GM21786 (cell line): ENCODE data around the gene SGPP2.
"Not testable (repeated sequence)": the region's sequence is repeated elsewhere in the genome, so short reads cannot be mapped to it uniquely, and the experiment has no call there.

Experiments used
- ATAC-seq: cut with Tn5 transposase; IDR thresholded peaks from one replicate; pipeline ENCODE4 v1.9.1; 2021; ENCODE audit not compliant: unreplicated experiment

The SGPP2 gene, protein sequence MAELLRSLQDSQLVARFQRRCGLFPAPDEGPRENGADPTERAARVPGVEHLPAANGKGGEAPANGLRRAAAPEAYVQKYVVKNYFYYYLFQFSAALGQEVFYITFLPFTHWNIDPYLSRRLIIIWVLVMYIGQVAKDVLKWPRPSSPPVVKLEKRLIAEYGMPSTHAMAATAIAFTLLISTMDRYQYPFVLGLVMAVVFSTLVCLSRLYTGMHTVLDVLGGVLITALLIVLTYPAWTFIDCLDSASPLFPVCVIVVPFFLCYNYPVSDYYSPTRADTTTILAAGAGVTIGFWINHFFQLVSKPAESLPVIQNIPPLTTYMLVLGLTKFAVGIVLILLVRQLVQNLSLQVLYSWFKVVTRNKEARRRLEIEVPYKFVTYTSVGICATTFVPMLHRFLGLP

DNA sequence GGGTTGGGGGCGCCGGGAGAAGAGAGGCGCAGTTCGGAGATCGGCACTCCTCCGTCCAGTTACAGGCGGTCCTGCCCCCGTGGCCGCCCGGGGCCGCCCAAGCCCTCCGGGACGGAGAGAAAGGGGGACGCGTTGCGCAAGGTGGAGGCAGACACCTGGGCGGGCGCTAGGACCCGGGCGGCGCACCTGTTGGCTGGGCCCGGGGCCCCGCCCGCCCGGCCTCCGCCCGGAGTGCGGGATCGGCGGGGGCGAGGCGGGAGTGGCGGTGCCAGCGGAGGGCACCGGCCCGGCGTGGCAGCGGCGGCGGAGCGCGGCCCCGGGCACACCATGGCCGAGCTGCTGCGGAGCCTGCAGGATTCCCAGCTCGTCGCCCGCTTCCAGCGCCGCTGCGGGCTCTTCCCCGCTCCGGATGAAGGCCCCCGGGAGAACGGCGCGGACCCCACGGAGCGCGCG is at the start of gene SGPP2:
SGPP2 (plus strand) TSS at position 268 of the 453 bp plus-strand sequence; CDS start at position 328, 60 bp downstream.
- ATAC-seq: peak; percentile 21

DNA sequence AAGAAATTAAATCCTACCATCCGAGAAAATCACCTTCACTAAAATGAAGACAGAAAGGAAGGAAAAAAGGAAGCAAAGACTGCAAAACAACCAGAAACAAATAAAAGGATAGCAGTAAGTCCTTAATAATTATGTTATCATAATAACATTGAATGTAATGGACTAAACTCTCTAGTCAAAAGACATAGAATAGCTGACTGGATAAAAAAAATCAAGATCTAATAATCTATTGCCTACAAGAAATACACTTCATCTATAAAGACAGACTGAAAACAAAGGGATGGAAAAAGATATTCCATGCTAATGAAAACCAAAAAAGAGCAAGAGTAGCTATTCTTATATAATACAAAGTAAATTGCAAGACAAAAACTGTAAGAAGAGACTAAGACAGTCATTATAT is 48.5 kb upstream of the SGPP2 start:
- no peak for ATAC-seq

DNA sequence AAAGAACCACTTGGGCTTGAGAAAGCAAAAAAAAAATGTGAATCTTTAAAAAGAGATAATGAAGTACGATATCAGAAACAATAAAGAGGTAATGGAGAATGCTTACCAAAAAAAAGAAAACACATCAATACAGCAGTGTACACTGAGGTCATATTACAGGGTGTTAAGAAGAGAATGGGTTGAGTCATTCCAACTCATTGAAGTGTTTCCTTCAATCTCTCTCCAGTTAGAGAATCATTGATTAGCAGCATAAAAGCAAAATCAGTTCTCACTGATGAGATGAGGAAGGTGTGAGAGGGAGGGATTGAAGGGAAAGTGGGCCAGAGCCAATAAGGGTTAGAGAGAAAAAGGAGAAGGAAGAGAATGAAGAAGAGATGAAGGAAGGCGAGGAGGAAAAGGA is 43.9 kb upstream of the SGPP2 start:
- ATAC-seq: no peak

DNA sequence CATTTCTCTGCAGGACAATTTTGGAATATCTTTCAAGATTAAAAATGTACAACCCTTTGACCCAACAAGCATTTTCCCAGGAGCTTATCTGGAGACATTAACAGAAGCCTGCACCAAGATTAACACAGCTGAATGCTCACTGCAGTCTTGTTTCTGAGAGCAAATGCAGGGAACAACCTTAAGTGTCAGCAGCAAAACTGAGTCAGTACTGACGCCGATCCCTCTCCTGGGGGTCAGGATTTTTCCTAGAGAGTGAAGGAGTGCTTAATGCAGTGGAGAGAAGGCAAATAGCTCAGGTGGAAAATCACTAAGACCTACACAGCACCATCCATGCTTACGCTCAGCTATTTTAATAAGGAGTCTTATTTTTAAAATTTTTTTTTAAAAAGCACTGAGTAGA is 42.8 kb upstream of the SGPP2 start:
- ATAC-seq: no peak

DNA sequence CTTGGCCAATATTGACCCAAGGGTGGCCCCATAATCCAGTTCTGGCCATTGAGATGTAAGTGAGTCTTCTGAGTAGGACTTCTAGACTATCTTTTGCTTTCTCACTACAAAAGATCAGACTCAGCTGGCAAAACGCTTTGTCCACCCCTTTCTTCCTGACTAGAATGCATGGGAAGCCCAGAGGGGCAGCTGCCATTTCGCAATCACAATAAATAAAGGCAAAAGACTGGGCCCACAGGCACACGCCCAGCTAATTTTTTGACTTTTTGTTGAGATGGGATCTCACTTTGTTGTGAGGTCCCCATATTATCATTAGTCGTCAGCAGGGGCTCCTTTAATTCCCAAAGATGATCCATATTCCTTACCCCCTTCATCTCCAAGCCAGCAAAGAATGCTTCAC is 41.1 kb upstream of the SGPP2 start:
- ATAC-seq: no peak

DNA sequence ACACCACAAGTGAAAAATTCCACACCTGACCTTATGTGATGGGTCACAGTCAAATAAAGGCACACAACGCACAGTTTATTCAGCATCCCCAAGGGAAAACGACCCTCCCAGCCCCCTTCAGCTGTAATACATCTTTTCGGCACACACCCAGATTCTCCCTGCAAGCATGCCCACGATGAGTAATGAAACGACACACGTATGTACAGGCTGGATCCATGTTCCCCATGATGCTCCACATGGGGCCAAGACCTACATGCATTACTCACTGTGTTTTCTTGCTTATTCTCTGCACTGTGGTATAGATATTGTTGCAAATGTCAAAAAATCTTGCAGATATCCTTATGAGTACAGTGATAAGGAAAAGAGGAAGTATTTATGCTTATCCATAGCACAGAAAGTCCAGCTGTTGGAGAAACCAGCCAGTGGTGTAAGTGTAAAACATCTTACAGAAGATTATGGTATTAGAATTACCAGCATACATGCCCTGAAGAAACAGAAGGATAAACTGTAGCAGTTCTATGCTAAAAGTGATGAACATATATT is 32.5 kb upstream of the SGPP2 start:
- no peak for ATAC-seq

DNA sequence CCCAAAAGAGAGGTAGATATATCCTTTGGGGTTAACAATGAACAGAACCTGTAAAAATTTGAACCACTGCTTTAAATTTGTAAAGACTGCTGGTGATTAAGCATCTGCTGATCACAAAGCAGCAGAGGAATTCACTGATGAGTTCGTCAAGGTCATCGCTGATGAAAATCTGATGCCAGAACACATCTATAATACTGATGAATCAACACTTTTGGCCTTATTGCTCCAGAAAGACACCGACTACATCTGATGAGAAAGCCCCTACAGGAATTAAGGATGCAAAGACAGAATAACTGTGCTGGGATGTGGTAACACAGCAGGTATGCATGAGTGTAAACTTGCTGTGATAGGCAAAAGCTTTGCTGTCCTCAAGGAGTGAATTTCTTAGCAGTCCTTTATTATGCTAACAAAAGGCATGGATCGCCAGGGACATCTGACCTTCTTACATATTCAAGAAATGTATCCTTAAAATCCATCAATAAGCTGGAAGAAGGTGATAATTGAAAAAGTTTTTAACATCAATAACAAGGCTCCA is 30.5 kb upstream of the SGPP2 start:
- ATAC-seq: no peak

DNA sequence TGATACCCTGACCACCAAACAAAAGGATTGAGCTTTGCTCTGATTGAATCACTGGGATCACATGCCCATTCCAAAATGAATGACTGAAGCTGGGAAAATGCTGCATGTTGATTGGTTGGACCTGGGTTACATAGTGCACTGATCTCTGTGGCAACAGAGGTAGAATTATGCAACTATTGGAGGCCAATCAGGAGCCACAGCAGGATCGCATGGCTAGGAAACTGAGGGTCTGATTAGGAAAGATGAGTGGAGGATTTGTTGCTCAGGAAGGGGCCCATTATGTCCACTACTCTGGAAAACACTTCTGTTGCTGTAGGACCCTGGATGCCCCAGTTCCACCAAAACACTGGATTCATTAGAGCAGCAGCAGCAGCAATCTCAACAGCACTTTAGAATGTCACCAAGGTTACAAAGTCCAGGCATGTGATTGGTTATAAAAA is 25.9 kb upstream of the SGPP2 start:
- ATAC-seq: no peak

DNA sequence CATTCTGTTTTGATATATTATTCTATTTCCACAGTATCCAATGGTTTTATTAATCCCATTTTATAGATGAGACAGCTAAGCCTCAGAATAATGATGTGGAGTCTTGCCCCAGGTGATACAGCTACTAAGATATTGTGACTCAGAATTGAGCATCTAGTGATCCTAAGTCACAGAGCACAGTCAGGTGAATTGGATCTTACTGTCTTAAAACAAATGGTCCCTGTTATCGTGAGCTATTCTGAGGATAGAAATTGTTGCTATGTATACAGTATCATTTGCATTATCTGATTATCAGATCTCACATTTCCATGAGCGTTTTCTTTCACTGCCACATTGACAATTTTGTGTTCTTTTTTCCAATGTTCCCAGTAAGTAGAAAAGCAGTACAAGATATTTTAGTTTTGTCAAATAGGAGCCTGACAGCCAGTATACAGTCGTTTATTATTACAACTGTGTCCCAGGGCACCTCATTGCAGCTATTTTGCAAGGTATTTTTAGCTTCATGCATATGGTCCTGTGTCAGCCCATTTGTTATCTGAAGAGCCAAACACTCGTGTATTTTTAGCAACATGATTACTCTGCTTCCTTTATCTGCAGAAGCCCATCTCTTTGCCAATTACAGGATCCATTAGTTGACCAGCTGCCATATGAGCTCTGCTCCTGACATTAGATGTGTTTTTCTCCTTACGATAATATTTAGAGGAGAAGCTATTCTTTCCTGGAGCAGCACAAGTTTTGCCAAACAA is 25.1 kb upstream of the SGPP2 start:
- no peak for ATAC-seq

DNA sequence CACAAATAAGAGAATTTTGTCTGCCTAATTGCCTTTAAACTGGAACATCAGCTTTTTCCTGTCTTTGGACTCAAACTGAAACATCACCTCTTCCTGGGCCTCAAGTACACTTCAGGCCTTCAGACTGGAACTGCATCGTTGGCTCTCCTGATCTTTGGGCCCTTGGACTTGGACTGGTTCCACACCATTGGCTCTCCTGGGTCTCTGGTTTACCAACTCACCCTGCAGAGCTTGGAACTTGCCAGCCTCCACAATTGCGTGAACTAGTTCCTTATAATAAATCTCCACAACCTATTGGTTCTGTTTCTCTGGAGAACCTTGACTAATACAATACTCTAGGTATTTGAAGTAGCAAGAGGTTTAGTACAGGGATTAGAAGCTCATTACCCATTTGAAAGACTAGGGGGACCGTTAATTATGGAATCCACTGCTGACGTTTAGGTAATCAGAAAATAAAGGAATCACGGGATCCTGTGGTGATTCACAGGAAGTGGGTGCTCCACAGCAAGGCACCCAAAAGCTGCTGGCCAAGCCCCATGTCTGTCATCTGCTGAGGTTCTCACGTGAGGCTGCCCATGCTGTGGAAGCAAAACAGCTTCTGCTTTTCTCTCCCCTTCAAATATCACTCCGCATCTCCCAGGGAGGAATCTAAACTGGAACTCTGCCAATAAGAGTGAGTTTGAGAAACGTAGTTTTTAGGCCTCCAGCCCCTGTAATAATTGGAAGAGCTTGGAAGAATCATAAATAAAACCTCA is 20.0 kb upstream of the SGPP2 start:
- no peak for ATAC-seq

DNA sequence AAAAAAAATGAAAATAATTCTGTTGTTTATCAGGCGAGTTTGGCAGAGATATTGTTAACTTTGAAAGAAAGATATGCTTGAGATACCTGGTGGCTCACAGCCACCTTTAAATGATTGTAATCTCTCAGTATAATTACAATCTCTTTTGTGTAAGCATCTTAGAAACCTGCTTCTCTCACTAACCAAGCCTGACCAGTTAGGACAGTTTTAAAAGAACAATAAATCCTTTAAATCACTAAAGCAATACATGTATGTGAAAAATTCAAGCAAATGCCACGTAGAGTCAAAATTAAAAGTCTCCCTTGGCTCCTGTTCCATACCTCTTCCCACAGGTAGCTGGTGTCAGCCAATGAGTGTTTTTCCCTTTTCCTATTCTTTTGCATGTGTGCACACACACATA is 15.7 kb upstream of the SGPP2 start:
- no peak for ATAC-seq

DNA sequence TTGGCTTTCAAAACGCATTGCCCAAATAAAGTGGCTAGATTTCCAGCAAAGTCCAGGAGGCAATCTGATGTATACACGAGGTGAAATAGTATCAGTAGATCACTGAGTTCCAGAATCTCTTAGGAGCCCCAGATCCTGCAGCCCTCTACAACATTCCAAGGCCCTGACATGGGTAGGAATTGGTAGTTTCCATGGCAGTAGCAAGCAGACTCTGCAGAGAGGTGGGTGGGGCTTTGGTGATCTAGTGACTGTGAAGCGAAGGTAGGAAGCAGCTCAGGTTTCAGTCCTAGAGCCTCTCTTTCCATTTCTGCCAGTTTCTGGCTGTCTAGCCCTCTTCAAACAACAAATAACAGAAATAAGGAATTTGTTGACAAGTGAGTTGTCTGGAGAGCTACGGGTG is 13.8 kb upstream of the SGPP2 start:
- ATAC-seq: no peak

DNA sequence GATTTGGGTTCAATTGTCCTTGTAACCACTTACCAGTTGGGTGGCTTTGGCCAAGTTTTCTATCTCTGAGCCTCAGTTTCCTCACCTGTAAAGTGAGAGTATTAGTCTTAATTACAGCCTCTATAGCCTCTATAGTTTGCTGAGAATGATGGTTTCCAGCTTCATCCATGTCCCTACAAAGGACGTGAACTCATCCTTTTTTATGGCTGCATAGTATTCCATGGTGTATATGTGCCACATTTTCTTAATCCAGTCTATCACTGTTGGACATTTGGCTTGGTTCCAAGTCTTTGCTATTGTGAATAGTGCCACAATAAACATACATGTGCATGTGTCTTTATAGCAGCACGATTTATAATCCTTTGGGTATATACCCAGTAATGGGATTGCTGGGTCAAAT is 12.0 kb upstream of the SGPP2 start:
- ATAC-seq: not testable (repeated sequence)

DNA sequence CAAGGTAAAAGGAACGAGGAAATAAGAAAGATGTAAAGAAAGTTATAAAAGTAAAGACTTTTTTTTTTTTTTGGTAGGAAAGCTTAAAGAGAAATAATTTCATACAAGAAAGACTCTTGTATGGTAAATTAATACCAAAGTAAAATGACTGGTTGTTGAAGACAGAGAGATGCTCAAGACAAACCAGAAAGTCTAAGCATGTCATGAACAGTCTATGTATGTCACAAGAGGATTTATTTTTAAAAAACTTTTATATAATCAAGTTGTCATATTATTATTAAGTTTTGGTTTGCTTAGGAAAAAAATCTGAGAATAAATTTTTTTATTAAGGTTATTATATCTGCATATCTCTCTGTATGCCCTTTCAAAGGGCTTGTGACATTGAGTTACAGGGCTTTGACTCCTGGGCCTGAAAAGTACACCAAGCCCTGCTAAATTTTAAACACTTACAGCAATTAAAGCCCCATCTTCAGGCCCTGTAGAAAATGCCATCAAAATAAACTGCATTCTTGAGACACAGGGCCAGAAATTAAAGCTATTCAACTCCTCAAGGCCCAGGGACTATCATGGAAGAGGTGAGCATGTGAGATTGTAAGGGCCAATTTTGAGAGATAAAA is 10.9 kb upstream of the SGPP2 start:
- ATAC-seq: no peak

DNA sequence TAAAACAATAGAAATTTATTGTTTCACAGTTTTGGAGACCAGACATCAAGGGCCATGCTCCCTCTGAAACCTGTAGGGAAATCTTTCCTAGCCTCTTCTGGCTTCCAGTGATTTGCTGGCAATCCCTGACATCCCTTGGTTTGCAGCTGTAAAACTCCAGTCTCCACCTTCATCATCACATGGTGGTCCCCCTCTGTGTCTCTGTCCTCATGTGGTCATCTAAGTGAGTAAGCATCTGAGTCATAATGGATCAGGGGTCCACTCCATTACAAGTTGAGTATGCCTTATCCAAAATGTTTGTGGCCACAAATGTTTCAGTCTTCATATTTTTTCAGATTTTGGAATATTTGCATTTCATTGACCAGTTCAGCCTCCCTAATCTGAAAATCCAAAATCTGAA is 5.6 kb upstream of the SGPP2 start:
- ATAC-seq: no peak

DNA sequence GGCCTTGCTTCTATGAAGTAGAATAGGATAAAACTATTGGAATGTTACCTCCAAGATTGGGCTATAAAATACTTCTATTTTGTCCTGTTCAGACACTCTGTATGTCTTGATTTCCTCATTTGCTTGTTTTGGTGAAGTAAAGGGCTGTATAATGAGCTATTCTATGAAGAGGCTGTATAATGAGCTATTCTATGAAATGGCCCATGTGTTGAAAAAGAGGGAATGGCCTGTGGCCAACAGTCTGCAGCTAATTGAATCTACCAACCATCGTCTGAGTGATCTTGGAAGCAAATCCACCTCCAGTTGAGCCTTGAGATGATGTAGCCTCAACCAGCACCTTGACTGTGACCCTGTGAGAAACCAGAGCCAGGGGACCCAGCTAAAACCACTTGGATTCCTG is 3.8 kb upstream of the SGPP2 start:
- ATAC-seq: no peak

DNA sequence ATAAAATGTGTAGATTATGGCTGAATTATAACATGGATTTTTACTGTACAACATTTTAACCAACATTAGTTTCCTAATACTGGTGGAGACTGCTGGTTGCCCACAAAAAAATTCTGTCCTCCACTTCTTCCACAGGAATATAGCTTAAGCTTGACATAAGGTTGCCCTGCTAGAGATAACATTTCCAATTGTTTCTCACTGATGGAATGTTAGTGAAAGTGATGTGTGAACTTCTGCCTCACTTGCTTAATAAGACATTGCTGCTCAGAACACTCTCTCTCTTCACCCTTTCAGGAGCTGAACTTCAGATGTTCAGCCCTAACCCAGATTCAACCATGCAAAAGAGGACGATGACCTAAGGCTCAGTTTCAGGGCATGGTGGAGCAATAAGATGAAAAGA is 2.7 kb upstream of the SGPP2 start:
- ATAC-seq: no peak

DNA sequence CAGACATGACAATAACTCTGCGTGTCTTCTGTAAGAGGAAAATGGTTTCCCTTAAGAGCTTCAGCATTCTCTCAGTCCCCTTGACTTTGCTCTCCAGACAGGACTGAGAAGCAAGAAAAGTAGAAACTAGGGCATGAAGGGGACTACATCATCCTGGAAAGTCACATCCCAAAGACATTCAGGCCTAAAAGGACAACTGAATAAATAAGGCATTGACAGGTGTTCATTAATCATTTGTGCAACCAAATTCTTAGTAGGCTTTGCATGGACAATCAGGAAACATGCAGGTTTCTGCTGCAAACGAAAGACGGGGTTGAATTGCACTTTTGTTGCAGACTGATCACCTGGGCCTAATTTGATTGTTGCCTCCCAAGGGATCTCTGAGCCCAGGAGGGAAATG is 1.2 kb upstream of the SGPP2 start:
- ATAC-seq: no peak

DNA sequence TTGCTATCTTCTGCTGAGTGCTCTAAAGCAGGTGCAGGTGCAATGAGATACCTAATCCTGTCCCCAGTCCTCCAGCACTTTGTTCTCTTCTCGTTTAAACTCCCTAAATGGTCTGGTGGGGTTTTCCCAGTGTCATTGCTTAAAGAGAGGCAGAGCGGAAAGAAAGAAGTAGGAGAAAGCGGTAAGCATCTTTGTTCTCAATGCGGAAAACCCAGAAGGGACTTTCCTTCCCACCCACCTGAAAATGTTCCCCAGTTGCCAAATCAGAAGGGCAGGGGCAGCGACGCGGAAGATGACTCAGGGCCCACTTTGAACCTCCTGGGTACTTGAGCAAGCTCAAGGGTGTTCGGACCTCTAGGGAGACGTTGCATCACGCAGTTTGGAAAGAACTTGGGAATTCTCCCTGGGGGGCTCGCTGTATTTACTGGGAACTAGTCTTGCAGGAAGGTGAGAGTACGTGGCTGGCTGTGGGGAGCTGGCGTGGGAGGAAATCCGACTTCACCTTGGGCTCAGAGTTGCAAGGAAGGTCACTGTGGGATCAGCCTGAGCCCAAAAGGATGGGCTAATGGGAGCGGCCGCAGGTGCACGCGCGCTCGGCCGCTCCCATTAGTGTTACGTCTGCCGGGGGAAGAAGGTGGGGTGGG is 589 bp upstream of the SGPP2 start:
- peak; percentile 18 for ATAC-seq
